OCI-LY3 (cell line): ENCODE measurements around the gene ARSI.

Experiments used
- H2AFZ ChIP-seq: fragments of 200-600, 300-600 bp; shearing (Covaris generic); 2 replicates; pipeline ENCODE4 v1.6.0; 2014; ENCODE audit warnings: antibody characterized with exemption, low read depth, low read length
- H3K27ac ChIP-seq: fragments of 200-600, 300-600 bp; sonication (generic); 2 replicates; pipeline ENCODE4 v1.5.1; 2014; ENCODE audit warnings: mild to moderate bottlenecking, low read length, moderate library complexity, mixed read lengths
- H3K27me3 ChIP-seq: fragments of 200-600, 300-600 bp; sonication (generic); 2 replicates; pipeline ENCODE4 v1.6.1; 2014; ENCODE audit warnings: low read depth, low read length, mixed read lengths
- H3K36me3 ChIP-seq: fragments of 200-600, 300-600 bp; sonication (generic); replicated peaks from 2 replicates; pipeline ENCODE3; 2014; ENCODE audit warnings: low read depth, low read length, mixed read lengths
- H3K4me1 ChIP-seq: fragments of 300-600, 200-600 bp; sonication (generic); 2 replicates; pipeline ENCODE4 v1.6.1; 2014; ENCODE audit warnings: low read length, mixed read lengths
- H3K4me2 ChIP-seq: fragments of 200-600, 300-600 bp; sonication (generic); 2 replicates; pipeline ENCODE4 v1.6.1; 2014; ENCODE audit warnings: low read length, mixed read lengths
- H3K4me3 ChIP-seq: fragments of 300-600, 200-600 bp; sonication (generic); 2 replicates; pipeline ENCODE4 v1.5.1; 2014; ENCODE audit warnings: antibody characterized with exemption, mild to moderate bottlenecking, low read length, moderate library complexity
- H3K79me2 ChIP-seq: fragments of 300-600, 200-600 bp; shearing (Covaris generic); 2 replicates; pipeline ENCODE4 v1.6.1; 2014; ENCODE audit warnings: mild to moderate bottlenecking, low read length, mixed read lengths
- H3K9ac ChIP-seq: fragments of 300-600, 200-600 bp; shearing (Covaris generic); 2 replicates; pipeline ENCODE4 v1.6.0; 2014; ENCODE audit warnings: mild to moderate bottlenecking, low read length, moderate library complexity
- H3K9me3 ChIP-seq: fragments of 200-600, 300-600 bp; shearing (Covaris generic); 2 replicates; pipeline ENCODE4 v1.6.1; 2014; ENCODE audit warnings: low read length, mixed read lengths; ENCODE audit not compliant: insufficient read depth
- H4K20me1 ChIP-seq: fragments of 200-600, 300-600 bp; sonication (generic); 2 replicates; pipeline ENCODE4 v1.6.1; 2016; ENCODE audit warnings: low read length, mixed read lengths; ENCODE audit not compliant: insufficient read depth
- EZH2phosphoT487 ChIP-seq: fragments of 200-600 bp; shearing (Covaris generic); IDR thresholded peaks from 2 replicates; pipeline ENCODE4 v1.6.1; 2018; ENCODE audit warnings: antibody characterized with exemption, mixed run types, low read depth
- TF ChIP-seq, protein P1 (sequence below): fragments of 200-600, 300-600 bp; sonication (generic); IDR thresholded peaks from 2 replicates; pipeline ENCODE4 v1.5.1; 2014; ENCODE audit warnings: antibody characterized with exemption, low read length, low read depth

ARSI gene

DNA sequence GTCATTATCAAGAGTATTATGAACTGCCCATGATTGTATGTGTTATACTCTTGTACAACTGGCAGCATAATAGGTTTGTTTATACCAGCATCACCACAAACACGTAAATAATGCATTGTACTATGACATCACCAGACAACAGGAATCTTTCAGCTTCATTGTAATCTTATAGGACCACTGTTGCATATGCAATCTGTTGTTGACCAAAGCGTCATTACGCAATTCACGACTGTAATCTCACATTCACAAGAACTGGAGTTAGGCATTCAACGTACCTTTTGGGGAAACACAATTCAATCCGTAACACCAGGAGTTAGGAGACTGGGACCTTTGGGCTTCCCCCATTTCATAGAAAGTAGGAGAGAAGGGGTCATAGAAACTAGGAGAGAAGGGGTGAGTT, 20.4 kb upstream of the ARSI start:
- no peak overlapping the region for H3K27ac ChIP-seq
- no peaks in the 10 kb centered on the region for H3K4me1 ChIP-seq
- H3K36me3 ChIP-seq = no peaks in the 10 kb centered on the region
- H3K4me2 ChIP-seq = no peak overlapping the region
- no peak overlapping the region for H3K9ac ChIP-seq
- no peaks in the 10 kb centered on the region; the same call in 1 of the 2 replicates for H3K27me3 ChIP-seq
- TF ChIP-seq, protein P1, sequence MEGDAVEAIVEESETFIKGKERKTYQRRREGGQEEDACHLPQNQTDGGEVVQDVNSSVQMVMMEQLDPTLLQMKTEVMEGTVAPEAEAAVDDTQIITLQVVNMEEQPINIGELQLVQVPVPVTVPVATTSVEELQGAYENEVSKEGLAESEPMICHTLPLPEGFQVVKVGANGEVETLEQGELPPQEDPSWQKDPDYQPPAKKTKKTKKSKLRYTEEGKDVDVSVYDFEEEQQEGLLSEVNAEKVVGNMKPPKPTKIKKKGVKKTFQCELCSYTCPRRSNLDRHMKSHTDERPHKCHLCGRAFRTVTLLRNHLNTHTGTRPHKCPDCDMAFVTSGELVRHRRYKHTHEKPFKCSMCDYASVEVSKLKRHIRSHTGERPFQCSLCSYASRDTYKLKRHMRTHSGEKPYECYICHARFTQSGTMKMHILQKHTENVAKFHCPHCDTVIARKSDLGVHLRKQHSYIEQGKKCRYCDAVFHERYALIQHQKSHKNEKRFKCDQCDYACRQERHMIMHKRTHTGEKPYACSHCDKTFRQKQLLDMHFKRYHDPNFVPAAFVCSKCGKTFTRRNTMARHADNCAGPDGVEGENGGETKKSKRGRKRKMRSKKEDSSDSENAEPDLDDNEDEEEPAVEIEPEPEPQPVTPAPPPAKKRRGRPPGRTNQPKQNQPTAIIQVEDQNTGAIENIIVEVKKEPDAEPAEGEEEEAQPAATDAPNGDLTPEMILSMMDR = no peak
- TF ChIP-seq EZH2phosphoT487 = no peak
- no peaks in the 10 kb centered on the region for H3K79me2 ChIP-seq
- no peaks in the 10 kb centered on the region for H3K9me3 ChIP-seq
- no peak overlapping the region for H2AFZ ChIP-seq
- H4K20me1 ChIP-seq = no peaks in the 10 kb centered on the region
- no peak overlapping the region for H3K4me3 ChIP-seq

DNA sequence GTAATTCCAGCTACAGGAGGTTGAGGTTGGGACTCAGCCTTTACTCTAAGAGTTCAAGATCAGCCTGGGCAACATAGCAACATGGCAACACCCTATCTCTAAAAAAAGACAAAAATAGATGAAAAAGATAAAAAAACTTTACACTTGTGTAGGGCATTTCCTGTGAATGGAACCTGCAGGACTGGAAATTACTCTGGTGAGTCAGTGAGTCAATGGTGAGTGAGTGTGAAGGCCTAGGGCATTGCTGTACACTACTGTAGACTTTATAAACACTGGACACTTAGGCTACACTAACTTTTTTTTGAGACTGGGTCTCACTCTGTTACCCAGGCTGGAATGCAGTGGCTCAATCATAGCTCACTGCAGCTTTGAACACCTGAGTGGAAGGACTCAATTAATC, 19.5 kb upstream of the ARSI start:
- TF ChIP-seq, protein P1 = no peak
- TF ChIP-seq EZH2phosphoT487 = no peak
- H3K36me3 ChIP-seq = no peaks in the 10 kb centered on the region
- no peak overlapping the region for H3K4me3 ChIP-seq
- no peaks in the 10 kb centered on the region for H3K79me2 ChIP-seq
- no peak overlapping the region for H3K4me2 ChIP-seq
- H3K27ac ChIP-seq = no peak overlapping the region
- no peak overlapping the region for H3K9ac ChIP-seq
- H3K4me1 ChIP-seq = no peaks in the 10 kb centered on the region
- H3K9me3 ChIP-seq = no peaks in the 10 kb centered on the region
- H4K20me1 ChIP-seq = no peaks in the 10 kb centered on the region
- H3K27me3 ChIP-seq = no peaks in the 10 kb centered on the region; the same call in 1 of the 2 replicates
- H2AFZ ChIP-seq = no peak overlapping the region

DNA sequence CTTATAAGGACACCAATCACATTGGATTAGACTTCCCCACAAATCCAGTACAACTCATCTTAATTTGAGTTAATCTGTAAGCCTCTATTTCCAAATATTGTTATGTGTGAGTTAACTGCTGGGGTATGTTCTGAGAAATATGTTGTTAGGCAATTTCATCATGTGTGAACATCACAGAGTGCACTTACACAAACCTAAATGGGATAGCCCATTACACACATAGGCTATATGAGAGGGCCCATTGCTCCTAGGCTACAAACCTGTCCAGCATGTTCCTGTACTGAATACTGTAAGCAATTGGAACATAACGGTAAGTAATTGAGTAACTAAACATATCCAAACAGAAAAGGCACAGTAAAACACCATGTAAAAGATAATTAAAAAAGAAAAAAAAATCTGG, 19.1 kb upstream of the ARSI start:
- Histone ChIP-seq H3K9ac (no peak overlapping the region), H2AFZ (no peak overlapping the region), H3K4me2 (no peak overlapping the region), H3K36me3 (no peaks in the 10 kb centered on the region), H3K9me3 (no peaks in the 10 kb centered on the region), H3K27me3 (no peaks in the 10 kb centered on the region), H3K27ac (no peak overlapping the region), H3K4me3 (no peak overlapping the region), H3K79me2 (no peaks in the 10 kb centered on the region), H4K20me1 (no peaks in the 10 kb centered on the region), H3K4me1 (no peaks in the 10 kb centered on the region)
- TF ChIP-seq EZH2phosphoT487 = no peak
- TF ChIP-seq, protein P1 = no peak

DNA sequence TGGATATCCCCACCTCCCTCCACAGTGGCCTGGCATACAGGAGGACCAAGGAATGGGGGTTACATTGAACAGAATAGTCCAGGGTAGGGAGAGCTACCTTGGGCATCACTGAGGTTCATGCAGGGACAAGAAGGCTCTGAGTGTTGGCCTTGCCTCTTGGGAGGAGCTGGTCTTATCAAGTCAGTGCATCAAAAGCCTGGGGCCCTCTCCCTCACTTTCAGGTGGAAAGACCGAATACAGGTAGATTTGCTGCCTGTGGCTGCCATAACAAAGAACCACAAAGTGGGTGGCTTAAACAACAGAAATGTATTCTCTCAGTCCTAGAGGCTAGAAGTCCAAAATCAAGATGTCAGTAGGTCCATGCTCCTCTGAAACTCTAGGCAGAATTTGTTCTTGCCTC, 18.5 kb upstream of the ARSI start:
- H2AFZ ChIP-seq = no peak overlapping the region
- no peaks in the 10 kb centered on the region for H3K4me1 ChIP-seq
- no peak overlapping the region for H3K4me2 ChIP-seq
- no peaks in the 10 kb centered on the region for H4K20me1 ChIP-seq
- no peak for TF ChIP-seq EZH2phosphoT487
- TF ChIP-seq, protein P1 = no peak
- H3K9ac ChIP-seq = no peak overlapping the region
- H3K9me3 ChIP-seq = no peaks in the 10 kb centered on the region
- no peaks in the 10 kb centered on the region for H3K36me3 ChIP-seq
- no peak overlapping the region for H3K4me3 ChIP-seq
- H3K79me2 ChIP-seq = no peaks in the 10 kb centered on the region
- H3K27me3 ChIP-seq = no peaks in the 10 kb centered on the region
- H3K27ac ChIP-seq = no peak overlapping the region
